Subcutaneous abdominal adipose tissue (tissue), 5 donors: Measurements from ENCODE around the gene MALRD1.

Source experiments
- H3K27ac ChIP-seq: one replicate; pipeline ENCODE4 v1.7.0; 2013; ENCODE audit warnings: low read depth, mild to moderate bottlenecking, inconsistent platforms, low read length, moderate library complexity
- H3K27me3 ChIP-seq, 5 donors: one replicate each; pipeline ENCODE4 v1.7.0; 2013; ENCODE audit warnings: low read length in 5 of 5, inconsistent platforms in 1 of 5; ENCODE audit not compliant: control insufficient read depth in 5 of 5, insufficient read depth in 4 of 5
- H3K36me3 ChIP-seq, 5 donors: one replicate each; pipeline ENCODE4 v1.7.0; 2013; ENCODE audit warnings: low read length in 5 of 5; ENCODE audit not compliant: control insufficient read depth in 5 of 5, insufficient read depth in 5 of 5
- H3K4me1 ChIP-seq, 5 donors: one replicate each; pipeline ENCODE4 v1.7.0; 2013; ENCODE audit warnings: low read length in 5 of 5, mild to moderate bottlenecking in 3 of 5, moderate library complexity in 1 of 5; ENCODE audit not compliant: control insufficient read depth in 5 of 5, insufficient read depth in 5 of 5
- H3K4me3 ChIP-seq, 5 donors: one replicate each; pipeline ENCODE4 v1.7.0; 2013; ENCODE audit warnings: low read length in 5 of 5, low read depth in 1 of 5
- H3K9ac ChIP-seq, 5 donors: one replicate each; pipeline ENCODE4 v1.7.0; 2013; ENCODE audit warnings: low read length in 5 of 5, mild to moderate bottlenecking in 4 of 5, moderate library complexity in 3 of 5
- H3K9me3 ChIP-seq, 5 donors: one replicate each; pipeline ENCODE4 v1.7.0; 2013; ENCODE audit warnings: low read length in 5 of 5; ENCODE audit not compliant: control insufficient read depth in 5 of 5
- donor health status: healthy.
- donor health status: healthy.
- donor health status: healthy.
- donor health status: healthy.
- donor health status: healthy.

The MALRD1 gene

GRCh38 chr10:19570120-19570519 is 521.5 kb downstream of the MALRD1 start:
- Histone ChIP-seq H3K36me3 (no peaks in the 10 kb centered on the region), H3K4me1 (peaks cover 0 to 18% (median 0%) of the 10 kb centered on the region in 5 donors)

GRCh38 chr10:19570991-19571390 is 522.4 kb downstream of the MALRD1 start:
- Histone ChIP-seq H3K36me3 (no peaks in the 10 kb centered on the region), H3K27ac (no peak overlapping the region), H3K27me3 (no peaks in the 10 kb centered on the region), H3K4me3 (no peak overlapping the region), H3K9me3 (no peaks in the 10 kb centered on the region), H3K9ac (no peak overlapping the region), H3K4me1 (peaks cover 0 to 18% (median 0%) of the 10 kb centered on the region in 5 donors)

More at GRCh38 chr10:19570120-19570519, 521.5 kb downstream of the MALRD1 start:
- Histone ChIP-seq H3K27me3 (no peaks in the 10 kb centered on the region), H3K27ac (no peak overlapping the region), H3K4me3 (no peak overlapping the region), H3K9me3 (no peaks in the 10 kb centered on the region), H3K9ac (peak overlapping the region in 1 of 5 donors; percentile 35)

GRCh38 chr10:19572056-19572455 is 523.5 kb downstream of the MALRD1 start:
- Histone ChIP-seq H3K9me3 (no peaks in the 10 kb centered on the region), H3K36me3 (no peaks in the 10 kb centered on the region), H3K4me1 (peaks cover 0 to 18% (median 0%) of the 10 kb centered on the region in 5 donors), H3K4me3 (no peak overlapping the region), H3K27ac (no peak overlapping the region), H3K27me3 (no peaks in the 10 kb centered on the region), H3K9ac (no peak overlapping the region)

GRCh38 chr10:19576576-19576975 is 528.0 kb downstream of the MALRD1 start:
- Histone ChIP-seq H3K27ac (no peak overlapping the region), H3K9me3 (no peaks in the 10 kb centered on the region), H3K9ac (no peak overlapping the region), H3K27me3 (no peaks in the 10 kb centered on the region), H3K4me1 (peaks cover 0 to 14% (median 2%) of the 10 kb centered on the region in 5 donors), H3K4me3 (no peak overlapping the region), H3K36me3 (no peaks in the 10 kb centered on the region)

- H3K27me3 ChIP-seq: no peaks in the 10 kb centered on the region
- H3K36me3 ChIP-seq: no peaks in the 10 kb centered on the region
- peaks cover 0 to 10% (median 2%) of the 10 kb centered on the region in 5 donors for H3K4me1 ChIP-seq
- H3K9me3 ChIP-seq: no peaks in the 10 kb centered on the region
- H3K9ac ChIP-seq: no peak overlapping the region
- no peak overlapping the region for H3K4me3 ChIP-seq
- H3K27ac ChIP-seq: no peak overlapping the region
Observed at GRCh38 chr10:19577381-19577780, 528.8 kb downstream of the MALRD1 start.

- Histone ChIP-seq H3K9me3 (no peaks in the 10 kb centered on the region), H3K27me3 (no peaks in the 10 kb centered on the region), H3K4me1 (peaks cover 0 to 7% (median 2%) of the 10 kb centered on the region in 5 donors), H3K27ac (no peak overlapping the region), H3K36me3 (no peaks in the 10 kb centered on the region), H3K9ac (no peak overlapping the region), H3K4me3 (no peak overlapping the region)
Observed at GRCh38 chr10:19577807-19578206, 529.2 kb downstream of the MALRD1 start.

GRCh38 chr10:19578571-19578970 is 530.0 kb downstream of the MALRD1 start:
- no peak overlapping the region for H3K27ac ChIP-seq
- peaks cover 0 to 7% (median 2%) of the 10 kb centered on the region in 5 donors for H3K4me1 ChIP-seq
- no peak overlapping the region for H3K9ac ChIP-seq
- H3K36me3 ChIP-seq: no peaks in the 10 kb centered on the region
- H3K27me3 ChIP-seq: no peaks in the 10 kb centered on the region
- H3K9me3 ChIP-seq: no peaks in the 10 kb centered on the region
- H3K4me3 ChIP-seq: no peak overlapping the region

- Histone ChIP-seq H3K4me1 (peaks cover 0 to 7% (median 2%) of the 10 kb centered on the region in 5 donors), H3K27ac (no peak overlapping the region), H3K27me3 (no peaks in the 10 kb centered on the region), H3K9me3 (no peaks in the 10 kb centered on the region), H3K9ac (no peak overlapping the region), H3K36me3 (no peaks in the 10 kb centered on the region), H3K4me3 (no peak overlapping the region)
Observed at GRCh38 chr10:19579761-19580545, 531.4 kb downstream of the MALRD1 start.

- H3K9me3 ChIP-seq: no peaks in the 10 kb centered on the region
- no peaks in the 10 kb centered on the region for H3K36me3 ChIP-seq
- H3K27ac ChIP-seq: no peak overlapping the region
- H3K4me3 ChIP-seq: no peak overlapping the region
- no peak overlapping the region for H3K9ac ChIP-seq
- peaks cover 0 to 7% (median 2%) of the 10 kb centered on the region in 5 donors for H3K4me1 ChIP-seq
- H3K27me3 ChIP-seq: no peaks in the 10 kb centered on the region
Observed at GRCh38 chr10:19580691-19581090, 532.1 kb downstream of the MALRD1 start.

- no peak overlapping the region for H3K9ac ChIP-seq
- H3K27me3 ChIP-seq: no peaks in the 10 kb centered on the region
- no peaks in the 10 kb centered on the region for H3K36me3 ChIP-seq
- H3K27ac ChIP-seq: no peak overlapping the region
- H3K9me3 ChIP-seq: no peaks in the 10 kb centered on the region
- no peak overlapping the region for H3K4me3 ChIP-seq
- no peaks in the 10 kb centered on the region for H3K4me1 ChIP-seq
Observed at GRCh38 chr10:19588608-19589007, 540.0 kb downstream of the MALRD1 start.
